NOMO-1 treated with DMSO at 0.1 percent for 48 hours (cell line): ENCODE measurements around the gene DAP.

Source experiments
- DNase-seq: peaks from one replicate; lab custom pipeline; 2025; ENCODE audit not compliant: unreplicated experiment; lab: John Stamatoyannopoulos, UW

DAP gene

GRCh38 chr5:10674582-10674981 is 86.5 kb downstream of the DAP start:
- no peak for DNase-seq

GRCh38 chr5:10674096-10674495 is 86.9 kb downstream of the DAP start:
- DNase-seq = no peak

GRCh38 chr5:10673407-10673806 is 87.6 kb downstream of the DAP start:
- DNase-seq = no peak

- DNase-seq = no peak
Measured at GRCh38 chr5:10673017-10673389, 88.0 kb downstream of the DAP start.

- DNase-seq = no peak
Measured at GRCh38 chr5:10672146-10673016, 88.7 kb downstream of the DAP start.

GRCh38 chr5:10671041-10672008 is 89.7 kb downstream of the DAP start:
- DNase-seq = peak; percentile 94

GRCh38 chr5:10669983-10670382 is 91.1 kb downstream of the DAP start:
- no peak for DNase-seq

GRCh38 chr5:10668697-10669096 is 92.3 kb downstream of the DAP start:
- no peak for DNase-seq

GRCh38 chr5:10667431-10668057 is 93.5 kb downstream of the DAP start:
- DNase-seq = no peak

- no peak for DNase-seq
Measured at GRCh38 chr5:10666531-10667299, 94.3 kb downstream of the DAP start.

- no peak for DNase-seq
Measured at GRCh38 chr5:10665799-10666198, 95.2 kb downstream of the DAP start.

- DNase-seq = peak; percentile 17
Measured at GRCh38 chr5:10664180-10664769, 96.8 kb downstream of the DAP start.

GRCh38 chr5:10663489-10664179 is 97.4 kb downstream of the DAP start:
- DNase-seq = no peak

GRCh38 chr5:10662661-10663488 is 98.2 kb downstream of the DAP start:
- DNase-seq = peak; percentile 60

- DNase-seq = no peak
Measured at GRCh38 chr5:10662083-10662482, 99.0 kb downstream of the DAP start.

GRCh38 chr5:10661401-10661800 is 99.6 kb downstream of the DAP start:
- no peak for DNase-seq

GRCh38 chr5:10660720-10661387 is 100.2 kb downstream of the DAP start:
- no peak for DNase-seq

- DNase-seq = no peak
Measured at GRCh38 chr5:10660135-10660534, 100.9 kb downstream of the DAP start.
